GM19324 (cell line): ENCODE results near the gene IBSP.

Experiments
- ATAC-seq: cut with Tn5 transposase; IDR thresholded peaks from one replicate; pipeline ENCODE4 v1.9.1; 2021; ENCODE audit warnings: mild to moderate bottlenecking, moderate library complexity; ENCODE audit not compliant: unreplicated experiment, low FRiP score

IBSP gene

GRCh38 chr4:87835743-87836142, 36.4 kb downstream of the IBSP start:
- ATAC-seq: no peak

DNA sequence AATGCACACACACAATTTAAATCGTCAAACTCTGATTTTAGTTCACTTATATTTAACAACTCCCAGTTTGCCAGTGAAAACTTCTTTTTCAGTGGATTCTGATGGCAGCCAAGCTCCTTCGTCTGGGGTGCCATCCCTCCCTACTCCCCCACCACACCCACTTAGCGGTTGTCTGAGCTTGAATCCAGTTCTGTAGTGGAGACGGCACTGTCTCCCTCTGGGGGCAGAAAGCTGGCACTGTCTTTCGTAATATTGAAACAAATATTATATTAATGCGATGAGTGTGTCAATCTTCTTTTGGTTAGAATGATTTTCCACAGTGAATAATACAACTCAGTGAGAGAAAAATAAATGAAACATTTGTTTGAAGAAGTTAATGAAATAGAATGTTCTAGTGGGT, 38.9 kb downstream of the IBSP start:
- no peak for ATAC-seq

DNA sequence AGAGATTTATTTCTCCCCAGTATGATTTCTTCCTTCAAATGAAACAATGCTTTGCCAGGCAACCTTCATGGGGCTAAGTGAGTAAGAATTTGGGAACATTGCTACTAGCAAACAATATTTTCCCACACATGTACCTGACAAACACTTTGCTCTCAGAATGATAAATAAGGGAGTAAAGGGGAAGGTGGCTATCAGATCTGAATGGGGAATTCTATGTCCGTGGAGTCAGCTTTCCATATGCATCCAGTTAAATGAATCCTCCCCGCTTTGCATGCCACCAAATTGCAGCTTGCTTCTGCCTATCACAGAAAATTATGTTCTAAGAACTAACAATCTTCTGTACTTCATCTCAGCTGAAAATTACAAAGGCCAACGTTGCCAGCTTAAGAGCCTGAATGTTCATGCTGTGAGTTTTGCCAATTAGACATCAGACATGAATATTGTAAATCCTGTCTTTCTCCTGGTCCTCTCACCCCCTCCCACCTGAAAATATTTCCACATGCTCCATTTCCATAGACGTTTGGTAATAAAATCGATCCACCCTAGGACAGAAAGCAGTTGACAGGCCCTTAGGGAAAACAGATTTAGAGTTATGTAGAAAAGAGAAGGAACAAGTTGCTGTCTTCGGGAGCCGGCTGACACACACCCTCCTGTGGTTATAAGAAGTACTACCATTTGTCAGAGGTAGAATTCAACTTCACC, 39.7 kb downstream of the IBSP start:
- ATAC-seq: no peak

- ATAC-seq: no peak
These were observed 40.2 kb downstream of the IBSP start for GRCh38 chr4:87839592-87839946.

- no peak for ATAC-seq
These were observed 40.8 kb downstream of the IBSP start for GRCh38 chr4:87840149-87840548.

DNA sequence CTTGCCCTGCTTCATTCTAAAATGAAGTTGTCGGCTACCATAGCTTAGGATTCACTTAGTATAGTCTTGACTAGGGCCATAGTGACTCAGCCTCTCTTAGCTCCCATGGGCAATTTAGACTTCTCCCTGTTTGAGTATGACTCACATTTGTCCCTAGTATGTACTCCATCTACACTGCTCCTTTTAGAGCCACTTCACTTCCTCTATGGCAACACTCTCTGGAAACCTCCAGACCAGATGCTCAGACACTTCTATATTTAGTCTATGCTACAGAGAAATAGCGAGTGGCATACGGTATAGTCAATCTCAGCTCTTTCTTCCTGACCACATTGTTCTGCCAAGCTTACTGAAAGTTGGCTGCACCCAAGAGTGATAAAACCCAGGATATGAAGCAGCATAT, 44.6 kb downstream of the IBSP start:
- no peak for ATAC-seq

GRCh38 chr4:87844452-87844851, 45.1 kb downstream of the IBSP start:
- ATAC-seq: no peak

DNA sequence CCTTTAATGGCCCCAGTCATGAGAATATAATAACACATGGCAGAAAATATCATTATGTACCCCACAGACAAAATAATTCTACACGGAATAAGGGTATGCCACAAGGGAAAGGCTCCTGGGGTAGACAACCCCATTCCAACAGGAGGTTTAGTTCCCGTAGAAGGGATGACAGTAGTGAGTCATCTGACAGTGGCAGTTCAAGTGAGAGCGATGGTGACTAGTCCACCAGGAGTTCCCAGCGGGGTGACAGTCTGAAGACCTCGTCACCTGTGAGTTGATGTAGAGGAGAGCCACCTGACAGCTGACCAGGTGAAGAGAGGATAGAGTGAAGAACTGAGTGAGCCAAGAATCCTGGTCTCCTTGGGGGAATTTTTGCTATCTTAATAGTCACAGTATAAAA, 46.9 kb downstream of the IBSP start:
- ATAC-seq: no peak

GRCh38 chr4:87848622-87849351, 49.4 kb downstream of the IBSP start:
- ATAC-seq: peak; percentile 79

DNA sequence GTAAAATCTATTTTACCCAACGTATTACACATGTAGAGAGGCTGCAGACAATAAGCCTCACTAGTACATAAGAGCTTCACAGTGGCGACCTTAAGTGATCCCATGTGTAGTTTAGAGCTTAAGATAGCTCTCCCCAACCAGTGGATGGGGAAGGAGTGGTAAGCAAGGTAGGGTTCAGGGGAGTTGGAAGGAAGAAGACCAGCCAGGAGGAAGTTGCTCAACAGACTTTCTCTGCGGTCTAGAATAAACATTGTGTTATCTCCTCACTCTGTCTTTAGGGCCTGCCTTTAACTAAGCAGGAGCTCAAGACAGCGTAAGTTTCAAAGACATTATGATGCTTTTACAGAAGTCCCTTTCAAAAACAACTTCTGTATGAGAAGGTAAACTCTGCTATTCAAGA, 50.3 kb downstream of the IBSP start:
- ATAC-seq: no peak

- ATAC-seq: no peak
These were observed 52.0 kb downstream of the IBSP start for GRCh38 chr4:87851332-87851731.

DNA sequence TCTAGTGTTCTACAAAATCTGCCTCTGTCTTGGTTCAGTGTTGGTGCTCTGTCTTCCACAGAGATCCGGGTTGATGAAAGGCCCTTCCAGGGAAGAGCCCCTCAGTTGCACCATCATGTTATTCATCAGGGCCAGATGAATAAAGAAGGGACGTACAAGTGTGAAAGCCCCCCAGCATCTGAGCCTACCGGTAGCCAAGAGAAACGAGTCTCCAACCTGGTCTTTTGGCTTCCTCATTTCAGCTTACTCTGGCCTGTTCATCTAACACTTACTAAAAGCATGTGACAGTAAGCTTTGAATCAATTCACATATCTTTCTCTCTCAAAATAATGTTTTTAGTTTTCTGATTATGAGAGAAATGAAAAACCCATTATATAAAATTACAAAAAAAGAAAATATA, 52.6 kb downstream of the IBSP start:
- no peak for ATAC-seq

DNA sequence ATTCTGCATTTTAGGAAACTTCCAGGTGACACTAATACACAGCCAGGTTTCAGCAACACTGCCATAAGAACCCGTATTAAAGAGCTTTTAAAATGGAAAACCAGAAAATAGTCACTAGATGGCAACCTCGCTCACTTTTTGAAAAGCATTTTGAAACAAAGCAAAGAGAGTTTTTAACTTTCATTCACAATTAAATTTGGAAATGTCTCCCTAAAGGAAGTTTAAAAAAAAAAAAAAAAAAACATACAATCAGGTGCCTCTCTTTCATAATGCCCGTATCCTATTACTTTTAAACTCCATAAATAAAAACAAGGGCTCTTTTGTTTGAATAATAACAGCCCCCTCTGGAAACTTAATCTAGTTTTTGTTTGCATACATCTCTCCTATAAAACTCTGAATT, 53.8 kb downstream of the IBSP start:
- no peak for ATAC-seq

DNA sequence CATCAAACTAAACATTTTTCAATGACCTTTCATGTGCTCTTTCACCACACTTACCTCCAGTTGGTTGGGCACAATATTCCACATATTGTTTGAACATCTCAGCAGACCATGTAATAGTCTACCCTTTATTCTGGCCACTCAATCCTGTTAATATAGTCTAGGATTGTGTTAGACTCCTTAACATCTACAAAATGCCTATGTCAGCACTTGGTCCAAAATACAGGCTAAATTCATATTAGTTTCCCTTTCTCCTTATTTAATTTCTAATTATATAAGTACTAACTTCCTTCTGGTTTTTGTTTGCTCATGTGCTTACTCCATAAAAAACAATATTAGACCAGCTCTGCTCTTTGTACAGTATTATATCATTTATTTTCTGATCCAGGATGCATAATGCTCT, 54.5 kb downstream of the IBSP start:
- ATAC-seq: no peak

- no peak for ATAC-seq
These were observed 56.2 kb downstream of the IBSP start for GRCh38 chr4:87855559-87855958.

DNA sequence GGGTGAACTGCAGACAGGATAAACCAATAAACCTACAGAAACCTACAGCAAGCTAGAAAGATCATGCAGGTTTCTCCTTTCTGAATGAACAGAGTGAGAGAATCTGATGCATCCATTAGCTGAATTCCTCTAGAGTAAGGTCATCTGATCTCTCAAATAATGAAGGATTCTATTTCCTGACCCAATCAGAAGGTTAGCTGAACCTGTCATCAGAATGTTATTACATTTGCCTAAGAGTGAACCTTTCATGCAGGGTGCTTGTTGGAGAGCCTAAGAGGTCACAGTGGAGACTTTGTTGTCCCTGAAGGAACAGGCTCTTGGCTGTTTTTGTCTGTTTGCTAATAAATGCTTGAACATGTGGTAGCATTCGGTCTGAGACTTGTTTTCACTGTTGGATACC, 57.5 kb downstream of the IBSP start:
- ATAC-seq: no peak

DNA sequence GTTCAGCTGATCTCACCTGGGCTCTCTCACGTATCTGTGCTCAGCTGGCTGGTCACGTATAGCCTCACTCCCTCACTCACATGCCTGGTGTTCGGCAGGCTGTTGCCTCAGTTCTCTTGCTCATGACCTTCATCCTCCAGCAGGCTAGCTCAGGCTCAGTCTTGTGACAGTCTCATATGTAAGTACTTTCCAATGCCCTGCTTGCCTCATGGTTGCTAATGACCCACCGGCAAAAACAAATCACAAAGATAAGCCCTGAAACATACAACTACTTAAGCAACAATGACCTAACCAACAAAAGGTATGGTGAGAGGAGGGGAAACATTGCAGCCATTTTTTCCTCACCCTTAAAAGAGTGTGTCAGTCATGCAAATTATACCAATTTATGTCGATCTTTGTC, 58.4 kb downstream of the IBSP start:
- no peak for ATAC-seq
